IMR-90 (cell line): ENCODE results near the gene CAPN2. TPM values are rescaled to one million over a fixed set of nuclear protein-coding genes. Genes with fewer than 3 reads are reported as not detected.

Source experiments
- ATAC-seq: fragments of 200-7000 bp; cut with Tn5 transposase; 2 replicates; pipeline ENCODE4 v1.9.1; 2020; ENCODE audit warnings: low read depth, mild to moderate bottlenecking, moderate library complexity
- BruUV-seq: library from RNA; stranded (reverse); fragments of 400-500 nt; replicated peaks from 2 replicates; lab custom pipeline; 2021; lab: Mats Ljungman, UMichigan
- CTCF ChIA-PET: fragments of 300-600 bp; formaldehyde crosslinking; extraction: SDS; loops from one replicate; lab custom pipeline; 2021; ENCODE audit warnings: antibody characterized with exemption; lab: Yijun Ruan, JAX
- POLR2A ChIA-PET: fragments of 300-600 bp; sonication (Branson Sonifier 250); formaldehyde crosslinking; loops from one replicate; lab custom pipeline; 2022; ENCODE audit warnings: antibody characterized with exemption; ENCODE audit not compliant: unreplicated experiment; lab: Charles Lee
- DNase-seq: peaks from one replicate; pipeline ENCODE4 v3.0.0; 2013
- H2AFZ ChIP-seq: replicated peaks from 2 replicates; pipeline ENCODE3; 2013; ENCODE audit warnings: low read length, mild to moderate bottlenecking; ENCODE audit not compliant: poor library complexity
- H2AK5ac ChIP-seq: 2 replicates; pipeline ENCODE4 v1.6.1; 2013; ENCODE audit warnings: low read depth, low read length, inconsistent platforms
- H2AK9ac ChIP-seq: replicated peaks from 2 replicates; pipeline ENCODE3; 2013; ENCODE audit warnings: mild to moderate bottlenecking, low read depth, low read length, moderate library complexity; ENCODE audit not compliant: poor library complexity
- H2BK120ac ChIP-seq: 2 replicates; pipeline ENCODE4 v1.6.1; 2013; ENCODE audit warnings: low read depth, low read length, inconsistent platforms
- H2BK15ac ChIP-seq: 3 replicates; pipeline ENCODE4 v1.6.1; 2013; ENCODE audit warnings: low read depth, low read length, inconsistent platforms
- H2BK20ac ChIP-seq: 2 replicates; pipeline ENCODE4 v1.6.1; 2013; ENCODE audit warnings: low read depth, mild to moderate bottlenecking, inconsistent platforms, low read length, moderate library complexity
- H2BK5ac ChIP-seq: 2 replicates; pipeline ENCODE4 v1.6.1; 2013; ENCODE audit warnings: mild to moderate bottlenecking, low read depth, low read length, inconsistent platforms; ENCODE audit not compliant: poor library complexity, severe bottlenecking
- H3K14ac ChIP-seq: replicated peaks from 2 replicates; pipeline ENCODE4 v1.6.1; 2013; ENCODE audit warnings: low read depth, low read length, inconsistent platforms
- H3K18ac ChIP-seq: 2 replicates; pipeline ENCODE4 v1.6.1; 2013; ENCODE audit warnings: low read depth, low read length, control low read depth
- H3K23ac ChIP-seq: 2 replicates; pipeline ENCODE4 v1.6.1; 2013; ENCODE audit warnings: low read depth, low read length, inconsistent platforms
- H3K27ac ChIP-seq: 2 replicates; pipeline ENCODE4 v1.5.1; 2013; ENCODE audit warnings: mild to moderate bottlenecking, control low read depth, low read length; ENCODE audit not compliant: insufficient read depth
- H3K27me3 ChIP-seq: 2 replicates; pipeline ENCODE4 v1.6.1; 2013; ENCODE audit warnings: low read length; ENCODE audit not compliant: control insufficient read depth, insufficient read depth
- H3K36me3 ChIP-seq: 2 replicates; pipeline ENCODE4 v1.6.1; 2013; ENCODE audit warnings: low read length, mixed read lengths; ENCODE audit not compliant: control insufficient read depth, insufficient read depth
- H3K4ac ChIP-seq: 2 replicates; pipeline ENCODE4 v1.6.1; 2013; ENCODE audit warnings: low read depth, low read length, inconsistent platforms
- H3K4me1 ChIP-seq: 2 replicates; pipeline ENCODE4 v1.6.1; 2013; ENCODE audit warnings: low read length, mixed read lengths; ENCODE audit not compliant: control insufficient read depth, insufficient read depth
- H3K4me2 ChIP-seq: 2 replicates; pipeline ENCODE4 v1.6.1; 2013; ENCODE audit warnings: low read depth, mild to moderate bottlenecking, control low read depth, low read length, moderate library complexity
- H3K4me3 ChIP-seq: 2 replicates; pipeline ENCODE4 v1.5.1; 2013; ENCODE audit warnings: low read depth, mild to moderate bottlenecking, control low read depth, low read length, moderate library complexity; ENCODE audit not compliant: insufficient read depth
- H3K56ac ChIP-seq: 2 replicates; pipeline ENCODE4 v1.6.1; 2013; ENCODE audit warnings: low read length, inconsistent platforms; ENCODE audit not compliant: insufficient read depth; ENCODE audit errors: extremely low read depth
- H3K79me1 ChIP-seq, 2 experiments: 2 replicates each; pipeline ENCODE4 v1.6.1; 2013; ENCODE audit warnings: low read length in 2 of 2, inconsistent platforms in 1 of 2, low read depth in 1 of 2
- H3K9ac ChIP-seq: 2 replicates; pipeline ENCODE4 v1.6.1; 2013; ENCODE audit warnings: low read depth, low read length, control low read depth
- H3K9me1 ChIP-seq: 2 replicates; pipeline ENCODE4 v1.6.1; 2013; ENCODE audit warnings: low read length, inconsistent platforms; ENCODE audit not compliant: insufficient read depth
- H3K9me3 ChIP-seq: 2 replicates; pipeline ENCODE4 v1.6.1; 2013; ENCODE audit warnings: low read length; ENCODE audit not compliant: control insufficient read depth, insufficient read depth
- H4K20me1 ChIP-seq: 2 replicates; pipeline ENCODE4 v1.6.1; 2013; ENCODE audit warnings: low read length, inconsistent platforms; ENCODE audit not compliant: insufficient read depth
- H4K5ac ChIP-seq: 2 replicates; pipeline ENCODE4 v1.6.1; 2013; ENCODE audit warnings: mild to moderate bottlenecking, low read depth, low read length, control low read depth
- H4K8ac ChIP-seq, 2 experiments: 2 replicates each; pipeline ENCODE4 v1.6.1; 2013; ENCODE audit warnings: low read depth in 2 of 2, low read length in 2 of 2, control low read depth in 1 of 2, inconsistent platforms in 1 of 2
- H4K91ac ChIP-seq: 2 replicates; pipeline ENCODE4 v1.6.1; 2013; ENCODE audit warnings: low read depth, low read length, inconsistent platforms; ENCODE audit not compliant: insufficient read depth
- BHLHE40 ChIP-seq: fragments of 150-350 bp; IDR thresholded peaks from 2 replicates; pipeline ENCODE4 v1.6.1; 2016; ENCODE audit warnings: mild to moderate bottlenecking, low read depth, low read length
- CHD1 ChIP-seq: IDR thresholded peaks from 2 replicates; pipeline ENCODE4 v1.6.1; 2012; ENCODE audit warnings: low read depth, low read length, improper control_type of control experiment
- CTCF ChIP-seq: conservative IDR thresholded peaks from 2 replicates; pipeline ENCODE4 v1.5.1; 2012; ENCODE audit warnings: mild to moderate bottlenecking, low read depth, low read length, improper control_type of control experiment
- ELK1 ChIP-seq: fragments of 150-350 bp; IDR thresholded peaks from 2 replicates; pipeline ENCODE4 v1.6.1; 2016; ENCODE audit warnings: low read depth, mild to moderate bottlenecking, low read length, moderate library complexity, borderline replicate concordance
- FOS ChIP-seq: fragments of 150-350 bp; IDR thresholded peaks from 2 replicates; pipeline ENCODE4 v1.6.1; 2016; ENCODE audit warnings: low read depth, low read length
- MAFK ChIP-seq: IDR thresholded peaks from 2 replicates; pipeline ENCODE4 v1.6.1; 2012; ENCODE audit warnings: low read depth, low read length, improper control_type of control experiment
- MAZ ChIP-seq: IDR thresholded peaks from 2 replicates; pipeline ENCODE4 v1.6.1; 2012; ENCODE audit warnings: low read depth, mild to moderate bottlenecking, low read length, improper control_type of control experiment, moderate library complexity, borderline replicate concordance
- NFE2L2 ChIP-seq: fragments of 150-350 bp; IDR thresholded peaks from 2 replicates; pipeline ENCODE4 v1.6.1; 2016; ENCODE audit warnings: low read depth, mild to moderate bottlenecking, low read length
- POLR2A ChIP-seq: IDR thresholded peaks from 2 replicates; pipeline ENCODE4 v1.6.1; 2012; ENCODE audit warnings: mild to moderate bottlenecking, low read depth, low read length
- RAD21 ChIP-seq: IDR thresholded peaks from 2 replicates; pipeline ENCODE4 v1.6.1; 2012; ENCODE audit warnings: low read length, improper control_type of control experiment
- RCOR1 ChIP-seq: IDR thresholded peaks from 2 replicates; pipeline ENCODE4 v1.6.1; 2012; ENCODE audit warnings: mild to moderate bottlenecking, low read length, improper control_type of control experiment; ENCODE audit not compliant: insufficient replicate concordance
- SMC3 ChIP-seq: fragments of 150-350 bp; IDR thresholded peaks from 2 replicates; pipeline ENCODE4 v1.6.1; 2016; ENCODE audit warnings: low read depth, mild to moderate bottlenecking, antibody characterized with exemption, low read length, moderate library complexity
- USF2 ChIP-seq: fragments of 150-350 bp; IDR thresholded peaks from 2 replicates; pipeline ENCODE4 v1.6.1; 2017; ENCODE audit warnings: mild to moderate bottlenecking, antibody characterized with exemption, low read length, low read depth
- WGBS, 2 experiments: methylation state at CpG; one replicate each; pipeline versions ENCODE4 v1.1.5 to v1.1.7; 2013; ENCODE audit warnings: missing lambda C conversion rate in 2 of 2; ENCODE audit not compliant: insufficient read length in 1 of 2; ENCODE audit errors: extremely low coverage in 2 of 2; 5-methylcytosine and 5-hydroxymethylcytosine counted together
- dilution Hi-C: fragments of 300-500 bp; cut with HindIII; formaldehyde crosslinking; loops from one replicate; pipeline ENCODE4 v1.14.3; 2018; ENCODE audit warnings: low sequenced_read_pairs; ENCODE audit not compliant: unreplicated experiment
- in situ Hi-C: fragments of 300-500 bp; cut with MboI; formaldehyde crosslinking; loops from 3 replicates; pipeline ENCODE4 v1.14.3; 2019; ENCODE audit warnings: low sequenced_read_pairs, inconsistent platforms, mixed read lengths
- intact Hi-C: fragments of 100-400 bp; cut with micrococcal nuclease; formaldehyde crosslinking; loops from 2 replicates; pipeline ENCODE4 v1.10.0; 2022
- polyA plus RNA-seq, 3 experiments: library from polyadenylated mRNA; depleted of rRNA; stranded (reverse); fragments of >200 nt; gene quantifications; 2 replicates each; pipeline ENCODE4 v1.2.3, GENCODE V29; 2012; ENCODE audit warnings: low replicate concordance in 1 of 3
- total RNA-seq: library from RNA; depleted of rRNA; stranded (reverse); fragments of >200 nt; gene quantifications from 2 replicates; pipeline ENCODE4 v1.2.3, GENCODE V29; 2012

CAPN2 gene
- total and polyA plus RNA-seq, 2 of the 4 experiments (the other 2 are of a cell fraction) = 339 to 430 TPM

- 34% methylated on average over 5 of the region's 6 CpGs; no CpG with 5 or more reads in 1 of the 2 experiments for WGBS, 2 experiments
- no peak for TF ChIP-seq SMC3
- TF ChIP-seq NFE2L2 = no peak
- peak; percentile 92 for TF ChIP-seq RCOR1
- peak; percentile 99 for TF ChIP-seq FOS
- TF ChIP-seq MAFK = peak; percentile 27
- TF ChIP-seq BHLHE40 = peak; percentile 65
- no peak for TF ChIP-seq ELK1
- TF ChIP-seq RAD21 = no peak
- TF ChIP-seq CHD1 = no peak
- TF ChIP-seq CTCF = no peak
- no peak for TF ChIP-seq USF2
- TF ChIP-seq POLR2A = 0 out of 2 replicates have a peak, but pooled peaks have one; percentile 27
- peak; percentile 76; the same call in 1 of the 2 replicates for TF ChIP-seq MAZ
Observed at GRCh38 chr1:223707256-223708000, 4.9 kb upstream of the CAPN2 start.

More at GRCh38 chr1:223707256-223708000, 4.9 kb upstream of the CAPN2 start:
- Histone ChIP-seq H3K36me3 (no peaks in the 10 kb centered on the region), H4K20me1 (peaks cover 5% of the 10 kb centered on the region), H2BK120ac (peak overlapping the region; percentile 96), H2AK9ac (peak overlapping the region; percentile 97), H3K4me1 (peaks cover 40% of the 10 kb centered on the region), H3K9me3 (no peaks in the 10 kb centered on the region), H2BK15ac (peak overlapping the region; percentile 99; the same call in 2 of the 3 replicates), H3K4me2 (peak overlapping the region; percentile 63), H3K9ac (peak overlapping the region; percentile 29), H3K79me1 (peaks cover 11 to 62% of the 10 kb centered on the region in 2 experiments; a peak in 3 of 4 replicates), H4K8ac (peak overlapping the region; percentile 28 to 93), H2AK5ac (peak overlapping the region; percentile 97), H3K14ac (peak overlapping the region; percentile 73), H4K91ac (peak overlapping the region; percentile 80), H3K9me1 (peaks cover 24% of the 10 kb centered on the region), H3K23ac (peak overlapping the region; percentile 87; the same call in 1 of the 2 replicates), H3K4ac (peak overlapping the region; percentile 97), H2AFZ (no peak overlapping the region), H4K5ac (peak overlapping the region; percentile 57), H2BK20ac (peak overlapping the region; percentile 97), H3K27me3 (no peaks in the 10 kb centered on the region), H3K56ac (peak overlapping the region; percentile 84), H2BK5ac (peak overlapping the region; percentile 96), H3K18ac (peak overlapping the region; percentile 68), H3K4me3 (no peak overlapping the region), H3K27ac (peak overlapping the region; percentile 99)
- dilution Hi-C loops (no loop called here), intact Hi-C loops (loop anchor here (10.0 kb wide), 1 partner anchor 287 kb away; no protein-coding TSS in a partner anchor), in situ Hi-C loops (no loop called here)
- ChIA-PET POLR2A (interaction anchor here (2.3 kb wide), 1 partner anchor 8 kb away, joined by 9 read pairs; no protein-coding TSS in a partner anchor), CTCF (interaction anchor here (0.7 to 1.7 kb wide), 4 partner anchors 42 to 574 kb away, joined by 3 to 8 read pairs (median 3); partner anchors contain the start of gene TP53BP2)
- no TSS peak for BruUV-seq
- ATAC-seq = peak; percentile 64
- DNase-seq = peak; percentile 100
